GM10266 (cell line): ENCODE measurements around the gene DDX6.
"Not testable (repeated sequence)": the region's sequence is repeated elsewhere in the genome, so short reads cannot be mapped to it uniquely, and the experiment has no call there.

Source experiments
- DNase-seq: peaks from one replicate; pipeline ENCODE4 v3.0.0; 2012; ENCODE audit errors: extremely low spot score
- CTCF ChIP-seq: IDR thresholded peaks from 2 replicates; pipeline ENCODE4 v1.5.1; 2012; ENCODE audit warnings: mild to moderate bottlenecking, low read depth; ENCODE audit not compliant: control insufficient read depth, insufficient read depth; ENCODE audit errors: missing control alignments

DDX6 gene

GRCh38 chr11:118734031-118734430, 56.9 kb downstream of the DDX6 start:
- no peak for DNase-seq
- TF ChIP-seq CTCF: no peak

- not testable (repeated sequence) for DNase-seq
Observed at GRCh38 chr11:118729753-118730152, 61.2 kb downstream of the DDX6 start.

DNA sequence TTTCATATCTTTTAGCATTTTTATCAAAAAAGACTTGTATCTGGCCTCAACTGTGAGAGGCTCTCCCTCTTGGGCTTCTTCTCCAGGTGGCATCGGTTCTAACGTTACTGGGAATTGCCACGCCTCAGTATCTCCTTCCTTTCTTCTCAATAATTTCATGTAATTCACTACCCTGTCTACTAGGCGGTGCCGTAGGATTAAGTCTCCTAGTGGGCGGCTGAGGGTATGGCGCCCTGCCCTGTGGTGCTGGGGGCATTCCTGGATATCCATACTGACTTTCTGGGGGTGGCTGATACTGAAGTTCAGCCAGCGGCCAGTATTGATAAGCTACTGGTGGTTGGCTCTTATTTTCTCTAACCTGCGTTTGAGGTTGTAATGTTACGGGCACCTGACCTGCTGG, 62.9 kb downstream of the DDX6 start:
- not testable (repeated sequence) for DNase-seq

DNA sequence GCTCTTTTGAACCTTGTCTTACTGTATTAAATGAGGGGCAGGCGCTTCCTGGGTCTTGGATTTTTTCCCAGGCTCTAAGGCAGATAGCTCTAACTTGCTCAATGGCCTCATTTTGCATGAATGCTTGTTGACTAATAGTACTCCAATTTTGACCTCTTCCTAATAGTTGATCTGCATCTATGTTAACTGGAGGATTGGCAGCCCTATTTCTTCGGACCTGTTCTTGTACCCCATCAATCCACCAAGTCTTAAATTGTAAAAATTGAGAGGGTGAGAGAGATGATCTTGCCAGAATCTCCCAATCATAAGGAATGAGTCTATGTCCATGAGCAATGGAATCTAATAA, 63.3 kb downstream of the DDX6 start:
- DNase-seq: not testable (repeated sequence)

DNA sequence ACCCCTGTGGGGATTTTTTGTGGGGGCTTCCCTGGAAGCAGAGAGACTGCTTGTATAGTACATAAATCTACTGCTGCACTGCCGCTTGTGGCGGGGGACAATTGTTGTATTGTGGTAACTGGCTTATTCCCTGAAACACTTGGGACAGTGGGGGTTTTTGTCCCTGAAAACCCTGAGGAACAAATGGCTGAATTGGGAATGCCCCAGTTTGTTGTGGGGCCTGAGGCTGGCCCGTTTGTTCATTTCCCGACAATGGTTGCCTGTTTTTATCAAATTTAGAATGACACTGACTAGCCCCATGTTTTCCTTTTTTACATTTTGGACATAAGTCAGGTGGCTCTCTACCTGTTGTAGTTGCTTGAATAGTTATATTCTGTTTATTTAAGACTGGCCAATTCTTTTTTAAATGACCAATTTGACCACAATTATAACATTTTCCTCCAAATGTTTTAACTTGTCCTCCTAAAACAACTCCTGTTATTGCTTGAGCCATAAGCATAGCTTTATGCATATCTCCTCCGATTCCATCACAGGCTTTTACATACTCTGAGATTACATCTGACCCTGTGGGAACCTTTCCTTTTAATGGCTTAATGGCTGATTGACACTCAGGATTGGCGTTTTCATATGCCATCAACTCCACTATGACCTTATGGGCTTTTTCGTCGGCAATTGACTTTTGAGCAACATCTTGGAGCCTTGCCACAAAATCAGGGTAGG, 63.8 kb downstream of the DDX6 start:
- not testable (repeated sequence) for DNase-seq

GRCh38 chr11:118721478-118722015, 69.4 kb downstream of the DDX6 start:
- not testable (repeated sequence) for DNase-seq

DNA sequence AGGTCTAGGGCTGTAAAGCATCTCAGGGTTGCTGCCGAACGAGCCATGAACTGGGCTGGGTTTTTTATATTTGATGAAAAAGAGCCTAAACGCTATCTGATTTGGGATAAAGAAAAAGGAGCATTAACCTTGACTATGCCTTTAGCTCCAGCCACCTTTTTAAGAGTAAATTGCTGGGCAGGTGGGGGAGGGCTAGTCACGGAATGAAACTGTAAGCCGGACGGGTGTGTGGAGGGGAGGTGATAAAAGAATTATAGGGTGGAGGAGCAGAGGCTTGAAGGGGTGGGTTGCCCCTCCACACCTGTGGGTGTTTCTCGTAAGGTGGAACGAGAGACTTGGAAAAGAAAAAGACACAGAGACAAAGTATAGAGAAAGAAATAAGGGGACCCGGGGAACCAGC, 70.2 kb downstream of the DDX6 start:
- not testable (repeated sequence) for DNase-seq

- DNase-seq: not testable (repeated sequence)
Observed at GRCh38 chr11:118720078-118720477, 70.9 kb downstream of the DDX6 start.

DNA sequence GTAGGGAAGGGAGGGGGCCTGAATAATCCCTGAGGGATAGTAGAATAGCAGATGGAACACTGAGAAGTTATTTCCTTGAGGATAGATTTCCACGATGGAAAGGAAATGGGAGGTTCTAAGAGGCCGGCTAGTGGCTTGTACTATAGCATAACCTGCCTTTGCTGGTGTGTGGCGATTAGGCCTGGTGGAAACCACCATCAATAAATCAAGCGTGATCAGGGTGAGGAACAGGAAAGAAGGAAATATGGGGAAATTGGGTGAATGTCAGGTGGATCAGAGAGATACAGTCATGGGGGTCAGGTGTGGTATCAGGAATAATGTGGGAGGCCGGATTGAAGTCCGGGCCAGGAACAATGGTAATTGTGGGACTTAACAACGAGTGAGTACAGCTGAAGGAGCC, 72.4 kb downstream of the DDX6 start:
- DNase-seq: not testable (repeated sequence)

GRCh38 chr11:118717733-118718132, 73.2 kb downstream of the DDX6 start:
- not testable (repeated sequence) for DNase-seq

DNA sequence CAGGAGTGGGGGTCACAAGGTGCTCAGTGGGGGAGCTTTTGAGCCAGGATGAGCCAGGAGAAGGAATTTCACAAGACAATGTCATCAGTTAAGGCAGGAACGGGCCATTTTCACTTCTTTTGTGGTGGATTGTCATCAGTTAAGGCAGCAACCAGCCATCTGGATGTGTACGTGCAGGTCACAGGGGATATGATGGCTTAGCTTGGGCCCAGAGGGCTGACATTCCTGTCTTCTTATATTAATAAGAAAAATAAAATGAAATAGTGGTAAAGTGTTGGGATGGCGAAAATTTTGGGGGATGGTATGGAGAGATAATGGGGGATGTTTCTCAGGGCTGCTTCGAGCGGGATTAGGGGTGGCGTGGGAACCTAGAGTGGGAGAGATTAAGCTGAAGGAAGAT, 73.7 kb downstream of the DDX6 start:
- not testable (repeated sequence) for DNase-seq

GRCh38 chr11:118715837-118716260, 75.1 kb downstream of the DDX6 start:
- peak; percentile 6 for DNase-seq
- no peak for TF ChIP-seq CTCF

DNA sequence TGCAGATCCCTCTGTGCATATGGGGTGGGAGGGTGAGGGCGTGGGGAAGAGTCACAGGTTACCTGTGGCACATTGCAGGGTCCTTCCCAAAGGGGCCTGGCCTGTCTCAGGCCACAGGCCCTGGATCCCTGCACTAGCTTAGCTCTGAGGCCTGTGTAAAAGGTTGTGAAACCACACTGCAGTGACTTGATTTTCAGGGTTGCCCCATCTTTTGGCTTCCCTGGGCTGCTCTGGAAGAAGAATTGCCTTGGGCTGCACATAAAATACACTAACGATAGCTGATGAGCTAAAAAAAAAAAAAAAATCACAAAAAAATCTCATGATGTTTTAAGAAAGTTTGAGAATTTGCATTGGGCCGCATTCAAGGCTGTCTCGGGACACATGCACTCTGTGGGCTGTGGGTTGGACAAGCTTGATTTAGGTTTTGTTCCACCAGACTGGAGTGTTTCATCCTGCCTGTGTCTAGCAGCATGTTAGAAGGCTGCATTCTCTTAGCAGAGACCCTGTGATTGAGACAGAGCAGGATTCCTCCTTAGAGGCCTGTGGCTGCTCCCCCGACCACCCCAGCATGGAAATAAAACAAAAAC, 75.6 kb downstream of the DDX6 start:
- no peak for TF ChIP-seq CTCF
- peak; percentile 13 for DNase-seq
